T-helper 22 cell (primary cell): ENCODE data around the gene DVL1.

Source experiments
- DNase-seq: peaks from one replicate; pipeline ENCODE4 v3.0.0-alpha.2; 2020; ENCODE audit warnings: low read depth

Gene DVL1

DNA sequence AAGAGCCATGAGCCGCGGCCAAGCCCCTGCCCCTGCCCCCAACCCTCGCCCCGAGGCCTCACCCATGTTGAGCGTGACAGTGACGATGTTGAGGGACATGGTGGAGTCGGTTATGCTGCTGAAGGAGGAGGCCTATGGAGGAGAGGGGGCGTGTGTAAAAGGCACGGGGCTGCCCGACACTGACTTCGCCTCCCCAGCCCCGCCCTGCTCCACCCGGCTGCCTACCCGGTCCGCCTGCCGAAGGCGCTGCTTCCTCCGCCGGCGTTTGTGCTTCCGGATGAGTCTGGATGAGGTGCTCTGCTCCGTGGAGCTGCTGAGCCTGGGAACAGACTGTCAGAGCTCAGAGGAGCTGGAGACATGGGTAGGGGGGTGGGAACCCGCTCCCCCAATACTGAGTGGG lies 9.0 kb downstream of the DVL1 start:
- no peak for DNase-seq

DNA sequence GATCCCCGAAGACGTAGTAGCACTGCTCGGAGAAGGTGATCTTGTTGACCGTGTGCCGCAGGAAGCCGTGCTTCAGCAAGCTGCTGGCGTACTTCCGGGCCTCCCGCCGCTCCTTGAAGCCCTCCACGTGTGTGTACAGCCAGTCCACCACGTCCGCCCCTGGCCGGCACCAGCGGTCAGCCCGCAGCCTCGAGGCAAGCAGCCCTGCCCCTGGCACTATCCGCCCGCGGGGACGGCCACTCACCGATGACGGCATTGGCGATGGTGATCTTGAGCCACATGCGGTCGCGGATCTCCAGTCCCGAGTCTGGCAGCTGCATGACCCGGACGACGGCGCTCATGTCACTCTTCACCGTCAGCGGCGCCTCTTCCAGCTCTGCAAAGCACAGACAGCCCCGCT lies 10.9 kb downstream of the DVL1 start:
- DNase-seq = no peak

DNA sequence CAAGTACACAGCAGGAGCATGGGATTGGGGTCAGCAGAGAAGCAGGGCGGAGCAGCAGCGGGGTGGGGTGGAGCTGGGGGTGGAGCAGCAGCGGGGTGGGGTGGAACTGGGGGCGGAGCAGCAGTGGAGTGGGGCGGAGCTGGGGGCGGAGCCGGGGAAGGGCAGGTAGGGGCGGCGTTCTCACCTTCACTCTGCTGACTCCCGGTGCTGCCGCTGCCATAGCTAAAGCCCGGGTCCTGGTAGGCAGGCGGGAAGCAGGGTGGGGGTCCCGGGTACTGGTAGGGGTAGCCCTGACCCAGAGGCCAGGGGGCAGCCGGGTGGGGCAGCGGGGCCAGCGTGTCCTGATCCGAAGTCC lies 11.4 kb downstream of the DVL1 start:
- no peak for DNase-seq

DNA sequence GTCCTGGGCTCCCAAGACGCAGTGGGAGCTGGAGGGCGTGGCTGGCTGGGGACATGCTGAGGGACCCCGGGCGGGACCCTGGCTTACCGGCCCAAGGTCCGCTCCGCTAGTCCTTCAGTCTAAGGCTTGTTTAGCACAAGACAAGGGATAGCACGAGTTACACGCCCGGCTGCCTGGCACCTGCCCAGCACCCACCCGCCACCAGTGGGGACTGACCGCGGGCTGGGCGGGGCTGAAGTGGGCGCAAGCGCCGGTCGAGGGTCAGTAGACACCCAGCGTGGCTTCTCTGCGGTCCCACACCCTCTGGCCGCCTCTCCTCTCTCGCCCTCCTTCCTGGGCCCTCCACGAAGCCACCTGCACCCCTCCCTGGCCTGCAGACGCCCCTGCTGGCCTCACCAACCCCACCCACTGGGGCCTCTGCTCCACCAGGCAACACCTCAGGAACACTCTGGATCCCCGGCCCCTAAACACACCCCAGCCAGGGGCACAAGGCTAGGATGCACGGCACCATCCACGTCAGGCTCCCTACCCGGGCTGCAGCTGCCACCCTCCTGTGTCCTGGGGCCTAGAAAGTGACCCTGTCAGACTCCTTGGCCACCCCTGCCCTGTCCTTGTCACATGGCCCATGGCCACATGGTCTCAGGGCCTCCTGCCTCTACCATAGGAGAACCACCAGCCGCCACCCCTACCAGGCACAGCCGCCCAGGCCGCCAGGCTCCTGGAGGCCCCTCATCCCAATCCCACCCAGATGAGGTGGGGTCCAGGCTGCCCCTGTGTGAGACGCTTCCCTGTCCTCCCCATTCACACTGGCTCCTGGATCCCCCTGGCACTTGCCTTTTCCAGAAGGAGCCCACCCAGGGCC lies 12.1 kb downstream of the DVL1 start:
- DNase-seq = no peak

DNA sequence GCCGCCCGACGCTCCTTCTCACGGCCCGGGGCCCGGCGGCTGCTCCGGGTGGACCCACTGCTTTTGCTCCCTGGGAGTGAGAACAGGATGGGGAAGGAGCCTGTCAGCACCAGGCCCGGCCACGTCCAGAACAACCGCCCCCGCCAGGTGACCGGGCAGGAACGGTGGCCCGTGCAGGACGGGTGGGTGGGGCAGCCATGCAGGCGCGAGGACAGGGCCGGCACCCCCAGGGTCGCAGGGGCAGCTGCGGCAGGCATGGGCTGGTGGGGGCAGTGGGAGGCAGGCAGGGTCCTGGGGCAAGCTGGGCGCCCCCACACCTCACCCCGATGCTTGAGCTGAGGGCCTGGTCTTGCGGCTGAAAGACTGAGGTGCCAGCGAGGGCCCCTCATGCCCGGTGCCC lies 12.8 kb downstream of the DVL1 start:
- no peak for DNase-seq

DNA sequence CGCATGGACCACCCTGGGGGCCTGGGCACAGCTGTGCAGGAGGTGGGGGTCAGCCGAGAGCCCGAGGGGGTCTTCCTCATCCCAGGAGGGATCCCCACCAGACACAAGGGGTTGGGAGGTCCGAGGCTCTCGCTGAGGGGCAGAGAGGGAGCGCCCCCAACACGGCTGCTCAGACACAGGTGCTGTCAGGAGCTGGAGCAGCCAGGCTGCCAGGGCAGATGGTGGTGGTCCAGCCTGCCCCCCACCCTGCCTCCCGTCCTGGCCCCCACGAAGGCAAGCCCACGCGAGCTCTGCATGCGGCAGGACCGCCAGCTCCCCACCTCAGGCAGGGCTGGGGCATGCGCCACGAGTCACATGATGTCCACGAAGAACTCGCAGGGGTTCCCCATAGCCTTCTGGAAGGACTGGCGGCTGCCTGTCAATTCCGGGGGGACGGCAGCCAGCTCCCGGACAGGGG lies 13.4 kb downstream of the DVL1 start:
- DNase-seq = no peak

DNA sequence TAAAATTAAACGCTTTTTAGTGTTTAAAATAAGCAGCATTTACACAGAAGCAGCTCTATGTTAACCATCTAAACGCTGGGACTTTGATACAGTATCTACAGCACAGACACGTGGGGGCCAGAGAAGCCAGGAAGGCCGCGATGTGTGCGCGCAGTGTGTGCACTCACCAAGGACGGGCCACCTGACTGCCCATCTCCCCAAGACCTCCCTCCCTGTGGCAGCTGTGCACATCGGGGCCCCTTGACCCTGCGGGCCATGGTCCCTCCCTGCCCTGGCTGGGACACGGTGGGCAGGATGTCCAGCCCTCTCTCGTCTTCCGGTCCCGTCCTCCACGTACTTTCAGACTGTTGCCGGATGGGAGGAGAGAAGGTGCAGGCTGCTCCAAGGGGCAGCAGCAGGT lies 13.9 kb downstream of the DVL1 start:
- DNase-seq = no peak

DNA sequence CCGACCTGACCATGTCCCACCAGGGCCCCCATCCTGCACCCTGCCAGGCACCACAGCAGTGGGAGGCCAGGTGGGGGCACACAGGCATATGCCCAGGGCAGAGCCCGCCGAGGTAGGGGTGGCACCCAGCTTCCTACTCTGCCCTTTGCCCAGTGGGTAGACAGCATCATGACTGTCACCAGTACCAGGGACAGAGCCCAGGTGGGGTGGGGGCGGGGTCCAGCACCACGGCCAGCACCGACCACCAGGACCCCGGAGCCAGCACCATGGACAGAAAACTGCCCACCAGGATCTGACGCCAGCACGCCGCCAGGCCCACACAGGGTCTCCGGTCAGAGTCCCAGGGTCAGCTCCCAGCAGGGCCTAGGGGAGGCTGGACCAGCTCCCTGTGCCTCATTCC lies 14.4 kb downstream of the DVL1 start:
- DNase-seq = no peak

DNA sequence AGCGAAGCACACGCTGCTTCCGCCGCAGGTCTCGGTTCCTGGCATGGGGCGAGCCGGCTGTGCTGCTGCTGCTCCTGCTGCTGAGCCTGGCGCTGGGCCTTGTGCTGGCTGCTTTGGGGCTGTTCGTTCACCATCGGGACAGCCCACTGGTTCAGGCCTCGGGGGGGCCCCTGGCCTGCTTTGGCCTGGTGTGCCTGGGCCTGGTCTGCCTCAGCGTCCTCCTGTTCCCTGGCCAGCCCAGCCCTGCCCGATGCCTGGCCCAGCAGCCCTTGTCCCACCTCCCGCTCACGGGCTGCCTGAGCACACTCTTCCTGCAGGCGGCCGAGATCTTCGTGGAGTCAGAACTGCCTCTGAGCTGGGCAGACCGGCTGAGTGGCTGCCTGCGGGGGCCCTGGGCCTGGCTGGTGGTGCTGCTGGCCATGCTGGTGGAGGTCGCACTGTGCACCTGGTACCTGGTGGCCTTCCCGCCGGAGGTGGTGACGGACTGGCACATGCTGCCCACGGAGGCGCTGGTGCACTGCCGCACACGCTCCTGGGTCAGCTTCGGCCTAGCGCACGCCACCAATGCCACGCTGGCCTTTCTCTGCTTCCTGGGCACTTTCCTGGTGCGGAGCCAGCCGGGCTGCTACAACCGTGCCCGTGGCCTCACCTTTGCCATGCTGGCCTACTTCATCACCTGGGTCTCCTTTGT lies 15.5 kb downstream of the DVL1 start:
- DNase-seq = no peak

DNA sequence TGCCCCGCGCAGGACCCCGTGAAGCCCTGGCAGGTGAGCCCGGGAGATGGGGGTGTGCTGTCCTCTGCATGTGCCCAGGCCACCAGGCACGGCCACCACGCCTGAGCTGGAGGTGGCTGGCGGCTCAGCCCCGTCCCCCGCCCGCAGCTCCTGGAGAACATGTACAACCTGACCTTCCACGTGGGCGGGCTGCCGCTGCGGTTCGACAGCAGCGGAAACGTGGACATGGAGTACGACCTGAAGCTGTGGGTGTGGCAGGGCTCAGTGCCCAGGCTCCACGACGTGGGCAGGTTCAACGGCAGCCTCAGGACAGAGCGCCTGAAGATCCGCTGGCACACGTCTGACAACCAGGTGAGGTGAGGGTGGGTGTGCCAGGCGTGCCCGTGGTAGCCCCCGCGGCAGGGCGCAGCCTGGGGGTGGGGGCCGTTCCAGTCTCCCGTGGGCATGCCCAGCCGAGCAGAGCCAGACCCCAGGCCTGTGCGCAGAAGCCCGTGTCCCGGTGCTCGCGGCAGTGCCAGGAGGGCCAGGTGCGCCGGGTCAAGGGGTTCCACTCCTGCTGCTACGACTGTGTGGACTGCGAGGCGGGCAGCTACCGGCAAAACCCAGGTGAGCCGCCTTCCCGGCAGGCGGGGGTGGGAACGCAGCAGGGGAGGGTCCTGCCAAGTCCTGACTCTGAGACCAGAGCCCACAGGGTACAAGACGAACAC lies 16.3 kb downstream of the DVL1 start:
- no peak for DNase-seq

DNA sequence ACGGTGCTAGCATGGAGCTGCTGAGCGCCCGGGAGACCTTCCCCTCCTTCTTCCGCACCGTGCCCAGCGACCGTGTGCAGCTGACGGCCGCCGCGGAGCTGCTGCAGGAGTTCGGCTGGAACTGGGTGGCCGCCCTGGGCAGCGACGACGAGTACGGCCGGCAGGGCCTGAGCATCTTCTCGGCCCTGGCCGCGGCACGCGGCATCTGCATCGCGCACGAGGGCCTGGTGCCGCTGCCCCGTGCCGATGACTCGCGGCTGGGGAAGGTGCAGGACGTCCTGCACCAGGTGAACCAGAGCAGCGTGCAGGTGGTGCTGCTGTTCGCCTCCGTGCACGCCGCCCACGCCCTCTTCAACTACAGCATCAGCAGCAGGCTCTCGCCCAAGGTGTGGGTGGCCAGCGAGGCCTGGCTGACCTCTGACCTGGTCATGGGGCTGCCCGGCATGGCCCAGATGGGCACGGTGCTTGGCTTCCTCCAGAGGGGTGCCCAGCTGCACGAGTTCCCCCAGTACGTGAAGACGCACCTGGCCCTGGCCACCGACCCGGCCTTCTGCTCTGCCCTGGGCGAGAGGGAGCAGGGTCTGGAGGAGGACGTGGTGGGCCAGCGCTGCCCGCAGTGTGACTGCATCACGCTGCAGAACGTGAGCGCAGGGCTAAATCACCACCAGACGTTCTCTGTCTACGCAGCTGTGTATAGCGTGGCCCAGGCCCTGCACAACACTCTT lies 17.0 kb downstream of the DVL1 start:
- DNase-seq = no peak

DNA sequence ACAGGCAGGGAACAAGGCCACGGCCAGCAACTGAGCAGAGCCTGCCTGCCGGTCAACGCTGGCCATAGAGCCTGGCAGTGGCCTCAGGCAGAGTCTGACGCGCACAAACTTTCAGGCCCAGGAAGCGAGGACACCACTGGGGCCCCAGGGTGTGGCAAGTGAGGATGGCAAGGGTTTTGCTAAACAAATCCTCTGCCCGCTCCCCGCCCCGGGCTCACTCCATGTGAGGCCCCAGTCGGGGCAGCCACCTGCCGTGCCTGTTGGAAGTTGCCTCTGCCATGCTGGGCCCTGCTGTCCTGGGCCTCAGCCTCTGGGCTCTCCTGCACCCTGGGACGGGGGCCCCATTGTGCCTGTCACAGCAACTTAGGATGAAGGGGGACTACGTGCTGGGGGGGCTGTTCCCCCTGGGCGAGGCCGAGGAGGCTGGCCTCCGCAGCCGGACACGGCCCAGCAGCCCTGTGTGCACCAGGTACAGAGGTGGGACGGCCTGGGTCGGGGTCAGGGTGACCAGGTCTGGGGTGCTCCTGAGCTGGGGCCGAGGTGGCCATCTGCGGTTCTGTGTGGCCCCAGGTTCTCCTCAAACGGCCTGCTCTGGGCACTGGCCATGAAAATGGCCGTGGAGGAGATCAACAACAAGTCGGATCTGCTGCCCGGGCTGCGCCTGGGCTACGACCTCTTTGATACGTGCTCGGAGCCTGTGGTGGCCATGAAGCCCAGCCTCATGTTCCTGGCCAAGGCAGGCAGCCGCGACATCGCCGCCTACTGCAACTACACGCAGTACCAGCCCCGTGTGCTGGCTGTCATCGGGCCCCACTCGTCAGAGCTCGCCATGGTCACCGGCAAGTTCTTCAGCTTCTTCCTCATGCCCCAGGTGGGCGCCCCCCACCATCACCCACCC lies 17.9 kb downstream of the DVL1 start, which contains the start of gene TAS1R3:
Gene TAS1R3, plus strand, starts transcription at position 213 of the 898 bp plus-strand sequence. Its CDS starts 66 bp downstream, at position 279.
- DNase-seq = no peak

DNA sequence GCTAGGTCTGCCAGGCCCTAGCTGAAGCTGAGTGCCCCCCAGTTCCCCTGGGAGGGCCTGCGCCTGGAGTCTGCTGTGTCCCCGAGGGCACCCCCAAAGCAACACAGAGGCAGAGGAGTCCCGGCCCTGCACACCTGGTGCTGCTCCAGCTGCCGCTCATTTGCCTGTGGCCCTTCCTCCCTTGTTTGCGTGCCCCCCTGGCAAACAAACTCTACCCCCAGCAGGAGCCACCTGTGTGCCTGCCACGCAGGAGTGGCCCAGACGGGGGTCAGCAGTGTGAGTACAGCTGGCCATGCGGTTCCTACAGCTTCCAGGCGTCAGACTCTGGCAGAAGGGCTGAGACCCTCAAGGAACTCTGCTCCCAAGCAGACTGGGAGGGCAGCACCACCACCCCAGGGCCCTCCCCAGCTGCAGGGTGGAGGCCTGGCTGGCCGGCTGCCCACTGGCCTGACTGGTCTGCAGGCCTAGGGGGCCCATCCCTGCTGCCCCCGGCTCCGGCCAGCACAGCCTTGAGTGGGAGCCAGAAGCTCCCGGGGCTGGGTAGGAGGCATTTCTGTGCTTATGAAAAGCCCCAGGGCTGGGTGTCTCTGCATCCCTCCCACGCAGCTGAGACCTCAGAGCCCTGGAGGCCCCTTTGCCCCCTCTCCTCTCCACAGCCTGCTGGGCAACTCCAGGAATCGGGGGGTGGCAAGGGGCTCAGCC lies 18.7 kb downstream of the DVL1 start:
- no peak for DNase-seq

DNA sequence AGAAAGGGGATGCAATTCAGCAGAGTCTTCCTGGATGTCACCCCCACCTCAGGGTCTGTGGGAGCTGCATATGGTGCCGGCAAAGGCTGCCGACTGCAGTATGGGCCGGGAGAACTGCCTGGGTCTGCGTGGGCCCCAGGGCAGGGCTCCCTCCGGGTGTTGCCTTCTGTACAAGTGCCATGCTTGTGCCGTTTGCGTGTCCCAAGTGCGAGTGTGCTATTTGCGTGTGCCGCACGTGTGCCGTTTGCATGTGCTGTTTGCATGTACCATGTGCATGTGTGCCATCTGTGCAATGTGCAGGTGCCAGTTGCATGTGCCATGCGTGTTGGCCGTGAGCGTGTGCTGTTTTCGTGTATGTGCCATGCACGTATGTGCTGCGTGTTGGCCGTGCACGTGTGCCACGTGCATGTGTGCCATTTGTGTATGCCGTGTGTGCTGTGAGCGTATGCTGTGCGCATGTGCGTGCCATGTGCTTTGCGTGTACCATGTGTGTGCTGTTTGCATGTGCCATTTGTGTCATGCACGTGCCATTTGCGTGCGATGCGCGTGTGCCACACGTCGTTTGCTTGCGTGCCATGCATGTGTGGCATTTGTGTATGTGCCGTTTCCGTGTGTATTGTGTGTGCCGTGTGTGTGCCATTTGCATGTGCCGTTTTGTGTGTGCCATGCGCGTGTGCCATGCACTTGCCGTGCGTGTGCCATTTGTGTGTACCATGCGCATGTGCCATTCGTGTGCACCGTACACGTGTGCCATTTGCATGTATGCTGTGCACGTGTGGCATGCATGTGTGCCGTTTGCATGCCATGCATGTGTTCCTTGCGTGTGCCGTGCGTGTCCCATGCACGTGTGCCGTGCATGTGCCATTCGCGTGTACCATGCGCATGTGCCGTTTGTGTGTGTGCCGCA lies 19.7 kb downstream of the DVL1 start:
- DNase-seq = no peak

DNA sequence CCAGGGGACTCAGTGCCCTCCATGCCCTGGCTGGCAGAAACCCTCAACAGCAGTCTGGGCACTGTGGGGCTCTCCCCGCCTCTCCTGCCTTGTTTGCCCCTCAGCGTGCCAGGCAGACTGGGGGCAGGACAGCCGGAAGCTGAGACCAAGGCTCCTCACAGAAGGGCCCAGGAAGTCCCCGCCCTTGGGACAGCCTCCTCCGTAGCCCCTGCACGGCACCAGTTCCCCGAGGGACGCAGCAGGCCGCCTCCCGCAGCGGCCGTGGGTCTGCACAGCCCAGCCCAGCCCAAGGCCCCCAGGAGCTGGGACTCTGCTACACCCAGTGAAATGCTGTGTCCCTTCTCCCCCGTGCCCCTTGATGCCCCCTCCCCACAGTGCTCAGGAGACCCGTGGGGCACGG lies 21.0 kb downstream of the DVL1 start:
- no peak for DNase-seq

DNA sequence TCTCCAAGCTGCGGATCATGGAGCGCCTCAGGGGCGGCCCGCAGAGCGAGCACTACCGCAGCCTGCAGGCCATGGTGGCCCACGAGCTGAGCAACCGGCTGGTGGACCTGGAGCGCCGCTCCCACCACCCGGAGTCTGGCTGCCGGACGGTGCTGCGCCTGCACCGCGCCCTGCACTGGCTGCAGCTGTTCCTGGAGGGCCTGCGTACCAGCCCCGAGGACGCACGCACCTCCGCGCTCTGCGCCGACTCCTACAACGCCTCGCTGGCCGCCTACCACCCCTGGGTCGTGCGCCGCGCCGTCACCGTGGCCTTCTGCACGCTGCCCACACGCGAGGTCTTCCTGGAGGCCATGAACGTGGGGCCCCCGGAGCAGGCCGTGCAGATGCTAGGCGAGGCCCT lies 21.9 kb downstream of the DVL1 start:
- DNase-seq = no peak

DNA sequence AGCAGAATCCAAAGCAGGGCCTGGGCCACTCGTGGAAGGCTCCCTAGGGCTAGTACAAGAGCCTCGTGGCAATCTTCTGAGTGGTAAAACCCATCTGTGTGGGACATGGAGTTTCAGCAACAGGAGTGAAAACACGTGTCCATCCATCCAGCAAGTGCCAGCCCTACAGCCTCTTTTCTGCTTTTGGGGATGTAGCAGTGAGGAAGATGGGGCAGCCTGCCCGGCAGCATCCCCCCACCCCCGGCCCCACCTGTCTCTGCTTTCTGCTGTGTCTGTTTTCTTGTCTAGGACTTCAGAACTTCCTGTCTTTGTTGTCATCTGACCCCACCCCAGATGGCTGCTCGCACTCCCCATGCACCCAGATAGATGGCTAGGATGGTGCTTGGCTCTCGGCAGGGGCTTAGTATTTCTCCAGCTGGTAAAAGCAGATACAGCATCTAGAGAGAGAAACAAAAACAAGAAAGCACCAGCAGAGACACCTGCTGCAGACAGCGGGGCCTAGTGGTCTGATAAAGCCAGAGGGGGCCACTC lies 23.1 kb downstream of the DVL1 start:
- no peak for DNase-seq

DNA sequence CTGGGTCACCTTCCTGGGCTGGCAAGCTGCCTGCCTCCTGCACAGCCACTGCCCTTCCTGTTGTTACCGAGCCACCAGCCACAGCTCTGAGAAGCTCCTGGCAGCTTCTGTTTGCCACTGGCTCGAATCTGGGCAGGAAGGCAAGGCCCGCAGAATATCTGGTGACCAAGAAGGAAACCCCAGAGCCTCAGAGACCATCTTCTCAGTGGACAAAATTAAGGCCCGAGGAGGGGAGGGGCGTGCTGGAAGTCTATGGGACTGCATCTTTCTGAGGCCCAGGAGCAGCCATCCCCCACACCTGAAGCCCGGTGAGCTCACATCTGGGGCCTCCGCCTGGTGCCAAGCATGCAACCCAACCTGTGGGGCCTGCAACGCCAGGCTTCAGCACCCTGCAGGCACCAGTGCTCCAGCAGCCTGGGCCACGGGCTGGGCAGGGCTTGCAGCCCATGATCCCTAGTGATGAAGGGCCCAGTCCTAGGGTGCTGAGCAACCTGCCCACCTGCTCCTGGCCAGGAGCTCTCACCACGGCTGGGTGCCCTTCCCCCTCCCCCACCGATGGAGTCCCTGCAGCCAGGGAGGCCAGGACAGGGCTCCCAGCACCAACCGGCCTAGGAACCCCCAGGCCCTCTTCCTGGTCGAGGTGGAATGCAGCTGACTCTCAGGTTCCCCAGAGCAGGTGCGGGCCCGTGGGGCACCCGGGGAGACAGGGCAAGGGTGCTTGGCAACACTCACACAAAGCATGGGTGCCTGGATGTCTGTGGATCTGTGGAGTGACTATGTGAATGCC lies 23.7 kb downstream of the DVL1 start:
- no peak for DNase-seq
